Hepatocyte (in vitro differentiated cells): ENCODE data around the gene HHIPL2. TPM values are rescaled to one million over a fixed set of nuclear protein-coding genes. Genes with fewer than 3 reads are reported as not detected.

Experiments
- DNase-seq: peaks from one replicate; pipeline ENCODE4 v3.0.0-alpha.2; 2016; ENCODE audit warnings: low spot score
- H2AFZ ChIP-seq: fragments of 200-600 bp; sonication (generic); 2 replicates; pipeline ENCODE4 v1.6.0; 2016; ENCODE audit warnings: antibody characterized with exemption, mild to moderate bottlenecking
- H3K27ac ChIP-seq: fragments of 200-600 bp; sonication (generic); 2 replicates; pipeline ENCODE4 v1.5.1; 2016; ENCODE audit warnings: mild to moderate bottlenecking
- H3K27me3 ChIP-seq: fragments of 200-600 bp; sonication (generic); 2 replicates; pipeline ENCODE4 v1.6.1; 2016
- H3K36me3 ChIP-seq: fragments of 200-600 bp; sonication (generic); replicated peaks from 2 replicates; pipeline ENCODE4 v1.5.1; 2016; ENCODE audit warnings: low read depth; ENCODE audit not compliant: insufficient read depth
- H3K4me1 ChIP-seq: fragments of 200-600 bp; sonication (generic); 2 replicates; pipeline ENCODE4 v1.5.1; 2016; ENCODE audit warnings: mild to moderate bottlenecking, moderate library complexity; ENCODE audit not compliant: insufficient read depth
- H3K4me2 ChIP-seq: fragments of 200-600 bp; sonication (generic); 2 replicates; pipeline ENCODE4 v1.6.0; 2016
- H3K4me3 ChIP-seq: fragments of 200-600 bp; sonication (generic); 2 replicates; pipeline ENCODE4 v1.5.1; 2016; ENCODE audit warnings: mild to moderate bottlenecking
- H3K79me2 ChIP-seq: fragments of 200-600 bp; sonication (generic); 2 replicates; pipeline ENCODE4 v1.6.0; 2017; ENCODE audit warnings: mild to moderate bottlenecking
- H3K9me2 ChIP-seq: fragments of 200-600 bp; sonication (generic); replicated peaks from 2 replicates; pipeline ENCODE4 v1.6.0; 2017; ENCODE audit warnings: mild to moderate bottlenecking; ENCODE audit not compliant: insufficient read depth
- H3K9me3 ChIP-seq: fragments of 200-600 bp; sonication (generic); 2 replicates; pipeline ENCODE4 v1.5.1; 2016; ENCODE audit warnings: low read depth, mild to moderate bottlenecking
- H4K20me1 ChIP-seq: fragments of 200-600 bp; sonication (generic); 2 replicates; pipeline ENCODE4 v1.6.0; 2016; ENCODE audit warnings: mild to moderate bottlenecking; ENCODE audit not compliant: insufficient read depth, poor library complexity, severe bottlenecking
- CTCF ChIP-seq: fragments of 200-600 bp; sonication (generic); IDR thresholded peaks from 2 replicates; pipeline ENCODE4 v1.5.1; 2016; ENCODE audit warnings: antibody characterized with exemption, mild to moderate bottlenecking; ENCODE audit not compliant: poor library complexity
- EZH2 ChIP-seq: fragments of 200-600 bp; sonication (generic); IDR thresholded peaks from 2 replicates; pipeline ENCODE4 v1.6.1; 2016; ENCODE audit warnings: antibody characterized with exemption, mild to moderate bottlenecking, borderline replicate concordance
- EZH2phosphoT487 ChIP-seq: fragments of 200-600 bp; sonication (generic); IDR thresholded peaks from one replicate; pipeline ENCODE4 v1.6.1; 2018; ENCODE audit warnings: antibody characterized with exemption, mild to moderate bottlenecking, low read depth, moderate library complexity; ENCODE audit not compliant: unreplicated experiment, severe bottlenecking
- WGBS: methylation state at CpG from one replicate; pipeline ENCODE4 v1.1.6; 2016; ENCODE audit warnings: low lambda C conversion rate; ENCODE audit errors: missing lambda C conversion rate; 5-methylcytosine and 5-hydroxymethylcytosine counted together
- polyA plus RNA-seq: library from polyadenylated mRNA; unstranded; fragments of >200 nt; fragmentation: Nextera tagmentation; extraction: Ambion mirVana; gene quantifications from 2 replicates; pipeline ENCODE4 v1.2.1, GENCODE V29; 2016
- total RNA-seq: library from RNA; depleted of rRNA; stranded (reverse); fragments of >200 nt; gene quantifications from 2 replicates; pipeline ENCODE4 v1.2.3, GENCODE V29; 2014

HHIPL2 gene
- total and polyA plus RNA-seq, 2 experiments from 2014 or later = 0.23 to 0.37 TPM

GRCh38 chr1:222540598-222540995, 7.3 kb downstream of the HHIPL2 start:
- no peak overlapping the region for H3K4me2 ChIP-seq
- no peaks in the 10 kb centered on the region for H4K20me1 ChIP-seq
- H3K79me2 ChIP-seq = no peaks in the 10 kb centered on the region
- H3K36me3 ChIP-seq = no peaks in the 10 kb centered on the region
- 76% methylated on average over 2 of the region's 2 CpGs for WGBS
- H3K4me3 ChIP-seq = no peak overlapping the region
- no peaks in the 10 kb centered on the region for H3K9me3 ChIP-seq
- TF ChIP-seq CTCF = no peak
- no peak for TF ChIP-seq EZH2
- no peak for TF ChIP-seq EZH2phosphoT487
- H3K4me1 ChIP-seq = no peaks in the 10 kb centered on the region
- DNase-seq = no peak
- no peaks in the 10 kb centered on the region for H3K9me2 ChIP-seq
- H3K27me3 ChIP-seq = no peaks in the 10 kb centered on the region
- H2AFZ ChIP-seq = no peak overlapping the region
- H3K27ac ChIP-seq = no peak overlapping the region

GRCh38 chr1:222539951-222540597, 7.8 kb downstream of the HHIPL2 start:
- H4K20me1 ChIP-seq = no peaks in the 10 kb centered on the region
- WGBS = 89% methylated on average over 16 of the region's 16 CpGs
- H3K4me2 ChIP-seq = no peak overlapping the region
- H3K79me2 ChIP-seq = no peaks in the 10 kb centered on the region
- H3K36me3 ChIP-seq = no peaks in the 10 kb centered on the region
- no peaks in the 10 kb centered on the region for H3K27me3 ChIP-seq
- no peak overlapping the region for H3K27ac ChIP-seq
- H3K9me2 ChIP-seq = no peaks in the 10 kb centered on the region
- DNase-seq = no peak
- H3K9me3 ChIP-seq = no peaks in the 10 kb centered on the region
- H2AFZ ChIP-seq = no peak overlapping the region
- no peak overlapping the region for H3K4me3 ChIP-seq
- no peaks in the 10 kb centered on the region for H3K4me1 ChIP-seq
- TF ChIP-seq CTCF (no peak), EZH2 (no peak), EZH2phosphoT487 (no peak)

GRCh38 chr1:222535455-222535854, 12.4 kb downstream of the HHIPL2 start:
- no peaks in the 10 kb centered on the region for H4K20me1 ChIP-seq
- no peak overlapping the region for H3K27ac ChIP-seq
- H3K9me2 ChIP-seq = no peaks in the 10 kb centered on the region
- TF ChIP-seq EZH2 = no peak
- TF ChIP-seq EZH2phosphoT487 = no peak
- no peak for TF ChIP-seq CTCF
- H3K36me3 ChIP-seq = no peaks in the 10 kb centered on the region
- 88% methylated on average over 5 of the region's 5 CpGs for WGBS
- no peaks in the 10 kb centered on the region for H3K4me1 ChIP-seq
- no peaks in the 10 kb centered on the region for H3K9me3 ChIP-seq
- no peak overlapping the region for H3K4me3 ChIP-seq
- H3K4me2 ChIP-seq = no peak overlapping the region
- H3K27me3 ChIP-seq = no peaks in the 10 kb centered on the region
- DNase-seq = no peak
- no peaks in the 10 kb centered on the region for H3K79me2 ChIP-seq
- H2AFZ ChIP-seq = no peak overlapping the region

GRCh38 chr1:222530852-222531251, 17.1 kb downstream of the HHIPL2 start:
- H3K79me2 ChIP-seq = no peaks in the 10 kb centered on the region
- TF ChIP-seq EZH2phosphoT487 (no peak), CTCF (no peak), EZH2 (no peak)
- no peak overlapping the region for H3K4me3 ChIP-seq
- no peaks in the 10 kb centered on the region for H3K4me1 ChIP-seq
- no peaks in the 10 kb centered on the region for H3K9me3 ChIP-seq
- no peaks in the 10 kb centered on the region for H3K36me3 ChIP-seq
- no peak overlapping the region for H3K4me2 ChIP-seq
- H3K27ac ChIP-seq = no peak overlapping the region
- no peaks in the 10 kb centered on the region for H3K27me3 ChIP-seq
- DNase-seq = no peak
- no peaks in the 10 kb centered on the region for H3K9me2 ChIP-seq
- H2AFZ ChIP-seq = no peak overlapping the region
- no peaks in the 10 kb centered on the region for H4K20me1 ChIP-seq
- 83% methylated on average over 6 of the region's 6 CpGs for WGBS
